RWPE1 (cell line): ENCODE results near the gene ERLIN1.

Source experiments
- CTCF ChIA-PET: fragments of 350-600 bp; sonication (Branson Sonifier 250); formaldehyde crosslinking; extraction: SDS; loops from one replicate; lab custom pipeline; 2021; lab: Yijun Ruan, JAX
- POLR2A ChIA-PET: fragments of 400-600 bp; formaldehyde crosslinking; extraction: SDS; loops from one replicate; lab custom pipeline; 2020; ENCODE audit warnings: antibody characterized with exemption; ENCODE audit not compliant: low non-redundant PET; lab: Yijun Ruan, JAX
- DNase-seq: peaks from one replicate; pipeline ENCODE4 v3.0.0; 2012; ENCODE audit warnings: low spot score
- H3K27ac ChIP-seq: fragments of 450-650 bp; 2 replicates; pipeline ENCODE4 v1.5.1; 2017
- TF ChIP-seq, protein P1 (sequence below): fragments of 450-650 bp; conservative IDR thresholded peaks from 2 replicates; pipeline ENCODE4 v1.5.1; 2017; ENCODE audit warnings: low read depth, mild to moderate bottlenecking

Gene ERLIN1

DNA sequence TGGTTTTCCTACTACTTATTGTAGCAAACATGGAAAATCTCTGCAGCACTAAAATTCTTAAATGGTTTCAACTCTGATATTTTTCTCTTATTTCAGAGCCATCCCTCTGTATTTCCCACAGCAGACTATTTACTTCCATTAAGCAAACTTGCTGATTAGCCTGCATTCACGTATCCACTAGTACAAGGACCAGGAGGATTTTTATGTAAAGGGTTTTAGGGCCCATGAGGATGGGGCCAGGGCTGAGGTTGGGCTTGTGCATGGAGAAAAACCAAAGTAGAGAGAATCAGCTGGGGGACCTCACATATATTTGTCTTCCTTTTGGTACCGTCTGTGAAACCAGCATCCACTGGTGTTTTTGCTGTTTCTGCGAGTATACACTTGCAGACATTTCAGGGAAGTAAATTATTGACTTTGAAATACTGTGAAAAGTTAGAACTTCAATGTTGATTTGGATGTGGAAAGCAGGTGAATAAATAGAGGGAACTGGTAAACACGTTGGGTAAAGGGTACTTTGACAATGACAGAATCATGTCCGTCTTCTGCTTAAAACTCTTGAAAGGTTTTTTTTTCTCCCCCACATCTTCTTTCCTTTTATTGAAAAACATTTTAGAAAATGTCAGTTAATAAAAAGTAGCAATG lies 44.3 kb downstream of the ERLIN1 start:
- CTCF ChIA-PET, result no interaction called here
- TF ChIP-seq, protein P1, sequence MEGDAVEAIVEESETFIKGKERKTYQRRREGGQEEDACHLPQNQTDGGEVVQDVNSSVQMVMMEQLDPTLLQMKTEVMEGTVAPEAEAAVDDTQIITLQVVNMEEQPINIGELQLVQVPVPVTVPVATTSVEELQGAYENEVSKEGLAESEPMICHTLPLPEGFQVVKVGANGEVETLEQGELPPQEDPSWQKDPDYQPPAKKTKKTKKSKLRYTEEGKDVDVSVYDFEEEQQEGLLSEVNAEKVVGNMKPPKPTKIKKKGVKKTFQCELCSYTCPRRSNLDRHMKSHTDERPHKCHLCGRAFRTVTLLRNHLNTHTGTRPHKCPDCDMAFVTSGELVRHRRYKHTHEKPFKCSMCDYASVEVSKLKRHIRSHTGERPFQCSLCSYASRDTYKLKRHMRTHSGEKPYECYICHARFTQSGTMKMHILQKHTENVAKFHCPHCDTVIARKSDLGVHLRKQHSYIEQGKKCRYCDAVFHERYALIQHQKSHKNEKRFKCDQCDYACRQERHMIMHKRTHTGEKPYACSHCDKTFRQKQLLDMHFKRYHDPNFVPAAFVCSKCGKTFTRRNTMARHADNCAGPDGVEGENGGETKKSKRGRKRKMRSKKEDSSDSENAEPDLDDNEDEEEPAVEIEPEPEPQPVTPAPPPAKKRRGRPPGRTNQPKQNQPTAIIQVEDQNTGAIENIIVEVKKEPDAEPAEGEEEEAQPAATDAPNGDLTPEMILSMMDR, result no peak
- no peak for DNase-seq
- POLR2A ChIA-PET, result no interaction called here
- no peak overlapping the region for H3K27ac ChIP-seq

DNA sequence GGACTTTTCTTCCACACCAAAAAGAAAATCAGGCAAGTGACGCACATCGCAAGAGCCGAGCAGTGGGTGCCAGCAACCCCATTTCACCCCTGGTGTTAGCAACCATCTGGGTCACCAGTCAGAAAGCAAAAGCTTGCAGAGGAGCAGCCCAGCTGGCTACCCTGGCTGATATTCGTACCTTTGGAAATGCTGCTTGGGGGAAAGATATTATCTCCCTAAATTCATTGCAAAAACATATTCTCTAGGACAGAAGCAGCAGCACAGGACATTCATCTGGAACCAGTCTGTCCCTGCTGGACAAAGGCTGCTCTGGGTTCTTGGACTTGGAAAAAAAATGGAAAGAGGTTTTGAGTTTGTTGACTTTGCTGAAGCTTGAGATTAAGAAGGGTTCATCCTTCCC lies 45.8 kb downstream of the ERLIN1 start:
- ChIA-PET POLR2A (no interaction called here), CTCF (interaction anchor here (0.7 kb wide), 2 partner anchors 23 to 156 kb away, joined by 3 to 5 read pairs; no protein-coding TSS in a partner anchor)
- DNase-seq, result no peak
- no peak overlapping the region for H3K27ac ChIP-seq
- TF ChIP-seq, protein P1, result no peak

DNA sequence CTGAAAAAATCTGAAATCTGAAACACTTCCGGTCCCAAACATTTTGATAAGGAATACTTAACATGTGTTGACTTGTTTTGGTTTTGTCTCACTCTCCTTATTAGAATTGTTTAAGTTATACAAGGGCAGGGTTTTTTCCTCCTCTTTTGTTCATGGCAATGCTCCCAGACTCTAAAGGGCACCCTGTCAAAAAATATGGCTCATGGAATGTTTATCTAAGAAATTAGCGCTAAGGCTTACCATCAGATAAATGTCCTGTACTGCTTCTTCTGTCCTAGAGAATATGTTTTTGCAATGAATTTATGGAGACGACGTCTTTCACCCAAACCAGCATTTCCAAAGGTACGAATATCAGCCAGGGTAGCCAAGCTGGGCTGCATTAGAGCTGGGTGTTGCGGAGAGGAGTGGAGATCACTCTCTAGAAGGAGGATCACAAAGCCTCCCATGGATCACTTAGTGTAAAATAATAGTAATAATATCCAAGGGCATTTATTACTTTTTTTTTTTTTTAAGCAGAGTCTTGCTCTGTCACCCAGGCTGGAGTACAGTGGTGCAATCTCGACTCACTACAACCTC lies 46.8 kb downstream of the ERLIN1 start:
- ChIA-PET POLR2A (no interaction called here), CTCF (interaction anchor here (0.7 kb wide), 1 partner anchor 264 kb away, joined by 4 read pairs; no protein-coding TSS in a partner anchor)
- DNase-seq, result no peak
- TF ChIP-seq, protein P1, result no peak
- H3K27ac ChIP-seq, result no peak overlapping the region

DNA sequence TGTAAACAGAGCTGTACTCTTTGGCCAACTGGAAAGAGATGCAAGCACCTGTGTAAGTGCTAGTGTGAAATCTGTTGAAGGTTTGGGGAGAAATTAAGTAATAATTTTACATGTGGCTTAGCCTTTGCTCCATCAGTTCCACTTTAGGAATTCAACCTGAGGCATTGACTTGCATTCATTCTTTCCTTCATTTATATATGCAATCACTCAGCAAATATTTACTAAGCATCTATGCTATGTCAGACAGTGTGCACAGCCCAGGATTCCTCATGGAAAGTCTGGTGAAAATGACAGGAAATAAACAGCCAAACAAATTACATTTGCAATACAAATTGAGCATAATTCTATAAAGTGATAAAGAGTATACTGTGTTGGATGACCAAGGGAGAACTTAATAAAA lies 50.3 kb downstream of the ERLIN1 start:
- no peak overlapping the region for H3K27ac ChIP-seq
- no peak for DNase-seq
- POLR2A ChIA-PET, result no interaction called here
- CTCF ChIA-PET, result no interaction called here
- TF ChIP-seq, protein P1, result no peak

DNA sequence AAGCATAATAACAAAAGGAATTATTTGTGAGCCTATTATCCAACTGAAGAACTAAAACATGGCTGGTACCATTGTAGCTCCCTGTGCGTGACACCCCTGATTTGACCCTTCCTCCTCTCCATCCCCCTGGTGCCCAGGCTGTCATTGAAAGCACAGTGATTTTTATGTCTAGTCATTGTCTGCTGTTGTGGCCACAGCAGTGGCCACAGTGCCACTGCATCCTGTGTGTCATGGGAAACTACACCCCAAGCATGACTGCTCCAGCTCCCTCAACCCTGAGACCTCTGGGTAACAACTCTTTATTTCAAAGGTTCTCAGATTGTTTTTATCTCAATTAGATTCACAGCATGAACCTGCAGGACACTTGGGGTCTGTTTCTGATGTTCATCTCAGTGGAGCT lies 52.0 kb downstream of the ERLIN1 start:
- TF ChIP-seq, protein P1, result no peak
- ChIA-PET POLR2A (no interaction called here), CTCF (interaction anchor here (0.6 kb wide), 2 partner anchors 128 to 153 kb away, joined by 3 to 4 read pairs; no protein-coding TSS in a partner anchor)
- DNase-seq, result no peak
- H3K27ac ChIP-seq, result no peak overlapping the region

DNA sequence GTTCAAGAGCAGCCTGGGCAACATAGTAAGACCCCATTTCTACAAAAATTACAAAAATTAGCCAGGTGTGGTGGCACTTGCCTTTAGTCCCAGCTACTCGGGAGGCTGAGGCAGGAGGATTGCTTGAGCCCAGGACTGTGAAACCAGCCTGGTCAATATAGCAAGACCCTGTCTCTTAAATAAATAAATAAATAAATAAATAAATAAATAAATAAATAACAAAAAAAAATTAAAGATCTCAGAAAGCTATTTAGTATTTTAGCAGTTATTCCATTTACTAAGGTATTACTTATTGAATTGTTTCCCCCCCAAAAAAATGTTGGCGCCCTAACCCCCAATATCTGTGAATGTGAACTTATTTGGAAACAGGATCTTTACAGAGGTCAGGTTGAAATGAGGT lies 53.4 kb downstream of the ERLIN1 start:
- ChIA-PET POLR2A (no interaction called here), CTCF (interaction anchor here (0.6 kb wide), 1 partner anchor 86 kb away, joined by 4 read pairs; no protein-coding TSS in a partner anchor)
- no peak overlapping the region for H3K27ac ChIP-seq
- no peak for DNase-seq
- TF ChIP-seq, protein P1, result no peak
